ENCODE measurements around the gene CTLA4.

DNA sequence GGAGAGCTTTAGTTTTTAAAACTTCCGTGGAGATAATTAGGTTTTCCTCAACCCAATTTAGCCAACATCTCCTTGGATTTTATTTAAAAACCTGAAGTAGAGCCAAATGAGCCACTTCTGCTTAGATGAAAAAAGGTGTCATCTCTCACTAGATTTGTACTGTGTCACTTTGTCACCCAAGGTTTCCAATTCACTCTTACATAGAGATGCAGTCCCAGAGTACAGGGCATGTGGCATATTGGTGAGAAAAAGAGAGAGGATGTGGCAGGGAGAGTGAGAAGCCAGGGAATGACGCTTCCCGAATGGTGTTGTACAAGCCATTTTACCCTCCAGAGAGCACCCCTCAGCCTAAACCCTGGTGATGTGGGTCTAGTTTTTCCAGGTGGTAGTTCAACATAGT, 44.4 kb upstream of the CTLA4 start:
- no peak for TF ChIP-seq EZH2 (IDR thresholded peaks at IDR 0.05; ENCODE audit: borderline replicate concordance, low read length)
- TF ChIP-seq, protein P1, sequence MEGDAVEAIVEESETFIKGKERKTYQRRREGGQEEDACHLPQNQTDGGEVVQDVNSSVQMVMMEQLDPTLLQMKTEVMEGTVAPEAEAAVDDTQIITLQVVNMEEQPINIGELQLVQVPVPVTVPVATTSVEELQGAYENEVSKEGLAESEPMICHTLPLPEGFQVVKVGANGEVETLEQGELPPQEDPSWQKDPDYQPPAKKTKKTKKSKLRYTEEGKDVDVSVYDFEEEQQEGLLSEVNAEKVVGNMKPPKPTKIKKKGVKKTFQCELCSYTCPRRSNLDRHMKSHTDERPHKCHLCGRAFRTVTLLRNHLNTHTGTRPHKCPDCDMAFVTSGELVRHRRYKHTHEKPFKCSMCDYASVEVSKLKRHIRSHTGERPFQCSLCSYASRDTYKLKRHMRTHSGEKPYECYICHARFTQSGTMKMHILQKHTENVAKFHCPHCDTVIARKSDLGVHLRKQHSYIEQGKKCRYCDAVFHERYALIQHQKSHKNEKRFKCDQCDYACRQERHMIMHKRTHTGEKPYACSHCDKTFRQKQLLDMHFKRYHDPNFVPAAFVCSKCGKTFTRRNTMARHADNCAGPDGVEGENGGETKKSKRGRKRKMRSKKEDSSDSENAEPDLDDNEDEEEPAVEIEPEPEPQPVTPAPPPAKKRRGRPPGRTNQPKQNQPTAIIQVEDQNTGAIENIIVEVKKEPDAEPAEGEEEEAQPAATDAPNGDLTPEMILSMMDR (IDR thresholded peaks at IDR 0.05; ENCODE audit: low read length) = no peak

All from OCI-LY1 (cell line).